AG04450 (cell line): ENCODE results near the gene ZNF48. TPM values are rescaled to one million over a fixed set of nuclear protein-coding genes. Genes with fewer than 3 reads are reported as not detected.

Experiments used
- CTCF ChIA-PET: fragments of 300-600, 350-600 bp; formaldehyde crosslinking; extraction: SDS; loops from one replicate; lab custom pipeline; 2022; ENCODE audit warnings: antibody characterized with exemption, inconsistent platforms; lab: Charles Lee
- POLR2A ChIA-PET: fragments of 350-600 bp; formaldehyde crosslinking; extraction: SDS; loops from one replicate; lab custom pipeline; 2021; ENCODE audit warnings: antibody characterized with exemption, inconsistent platforms; lab: Yijun Ruan, JAX
- DNase-seq: peaks from one replicate; pipeline ENCODE4 v3.0.0-alpha.2; 2011; ENCODE audit warnings: low read depth, low spot score
- H3K27ac ChIP-seq: one replicate; pipeline ENCODE4 v1.5.1; 2012; ENCODE audit warnings: low read depth, low read length, control low read depth
- H3K27me3 ChIP-seq: one replicate; pipeline ENCODE4 v1.6.0; 2012; ENCODE audit warnings: low read length; ENCODE audit not compliant: control insufficient read depth, insufficient read depth
- H3K4me3 ChIP-seq: 2 replicates; pipeline ENCODE4 v1.5.1; 2011; ENCODE audit warnings: mild to moderate bottlenecking, low read depth, low read length, control low read depth
- H3K9me3 ChIP-seq: 2 replicates; pipeline ENCODE4 v1.5.1; 2012; ENCODE audit warnings: low read length; ENCODE audit not compliant: control insufficient read depth, insufficient read depth
- polyA plus RNA-seq: library from polyadenylated mRNA; depleted of rRNA; stranded (reverse); fragments of >200 nt; gene quantifications from 2 replicates; pipeline ENCODE4 v1.2.3, GENCODE V29; 2011
- TF ChIP-seq, protein P1 (sequence below): IDR thresholded peaks from 2 replicates; pipeline ENCODE4 v1.5.1; 2011; ENCODE audit warnings: low read depth, low read length, control low read depth, inconsistent platforms

ZNF48 gene
- polyA plus RNA-seq, 1 experiment: 4.3 TPM

DNA sequence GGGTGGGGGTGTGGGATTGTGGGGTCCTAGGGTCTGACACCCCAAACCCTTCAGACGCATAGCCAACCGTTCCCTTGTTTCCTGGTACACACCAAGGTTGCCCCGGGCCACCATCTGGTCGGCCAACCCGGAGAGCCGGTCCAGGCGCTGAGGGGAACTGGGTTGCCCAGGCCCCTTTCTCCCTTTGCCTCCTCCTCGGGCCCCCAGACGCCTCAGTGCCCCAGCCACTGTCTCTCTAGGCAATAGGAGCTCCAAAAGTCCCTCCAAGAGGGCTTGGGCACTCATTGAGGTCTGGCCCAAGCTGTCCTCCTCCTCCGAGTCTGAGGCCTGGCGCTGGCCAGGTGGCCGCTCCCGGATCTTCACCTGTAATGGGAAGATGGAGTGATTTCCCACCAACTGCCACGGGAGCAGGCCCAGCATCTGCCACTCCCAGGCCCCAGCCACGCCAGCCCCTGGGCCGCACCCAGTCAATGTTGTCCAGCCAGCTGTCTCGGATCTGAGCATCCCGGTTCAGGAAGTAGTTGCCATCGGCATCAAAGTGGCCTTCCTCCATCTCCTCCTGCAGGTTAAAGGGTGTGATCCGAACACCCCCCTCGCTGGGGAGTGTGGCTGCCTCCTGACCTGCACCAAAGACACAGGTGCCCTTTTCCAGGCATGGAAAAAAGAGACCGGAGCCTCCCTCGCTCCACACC is 41.6 kb upstream of the ZNF48 start:
- CTCF ChIA-PET: no interaction called here
- no peaks in the 10 kb centered on the region; the same call in 1 of the 2 replicates for H3K9me3 ChIP-seq
- peak overlapping the region; percentile 11 for H3K27ac ChIP-seq
- POLR2A ChIA-PET: interaction anchor here (2.0 kb wide), 1 partner anchor 17 kb away, joined by 9 read pairs; the partner anchor contains the start of gene TBC1D10B
- TF ChIP-seq, protein P1, sequence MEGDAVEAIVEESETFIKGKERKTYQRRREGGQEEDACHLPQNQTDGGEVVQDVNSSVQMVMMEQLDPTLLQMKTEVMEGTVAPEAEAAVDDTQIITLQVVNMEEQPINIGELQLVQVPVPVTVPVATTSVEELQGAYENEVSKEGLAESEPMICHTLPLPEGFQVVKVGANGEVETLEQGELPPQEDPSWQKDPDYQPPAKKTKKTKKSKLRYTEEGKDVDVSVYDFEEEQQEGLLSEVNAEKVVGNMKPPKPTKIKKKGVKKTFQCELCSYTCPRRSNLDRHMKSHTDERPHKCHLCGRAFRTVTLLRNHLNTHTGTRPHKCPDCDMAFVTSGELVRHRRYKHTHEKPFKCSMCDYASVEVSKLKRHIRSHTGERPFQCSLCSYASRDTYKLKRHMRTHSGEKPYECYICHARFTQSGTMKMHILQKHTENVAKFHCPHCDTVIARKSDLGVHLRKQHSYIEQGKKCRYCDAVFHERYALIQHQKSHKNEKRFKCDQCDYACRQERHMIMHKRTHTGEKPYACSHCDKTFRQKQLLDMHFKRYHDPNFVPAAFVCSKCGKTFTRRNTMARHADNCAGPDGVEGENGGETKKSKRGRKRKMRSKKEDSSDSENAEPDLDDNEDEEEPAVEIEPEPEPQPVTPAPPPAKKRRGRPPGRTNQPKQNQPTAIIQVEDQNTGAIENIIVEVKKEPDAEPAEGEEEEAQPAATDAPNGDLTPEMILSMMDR: no peak
- H3K27me3 ChIP-seq: no peaks in the 10 kb centered on the region
- H3K4me3 ChIP-seq: peak overlapping the region; percentile 98
- DNase-seq: no peak

DNA sequence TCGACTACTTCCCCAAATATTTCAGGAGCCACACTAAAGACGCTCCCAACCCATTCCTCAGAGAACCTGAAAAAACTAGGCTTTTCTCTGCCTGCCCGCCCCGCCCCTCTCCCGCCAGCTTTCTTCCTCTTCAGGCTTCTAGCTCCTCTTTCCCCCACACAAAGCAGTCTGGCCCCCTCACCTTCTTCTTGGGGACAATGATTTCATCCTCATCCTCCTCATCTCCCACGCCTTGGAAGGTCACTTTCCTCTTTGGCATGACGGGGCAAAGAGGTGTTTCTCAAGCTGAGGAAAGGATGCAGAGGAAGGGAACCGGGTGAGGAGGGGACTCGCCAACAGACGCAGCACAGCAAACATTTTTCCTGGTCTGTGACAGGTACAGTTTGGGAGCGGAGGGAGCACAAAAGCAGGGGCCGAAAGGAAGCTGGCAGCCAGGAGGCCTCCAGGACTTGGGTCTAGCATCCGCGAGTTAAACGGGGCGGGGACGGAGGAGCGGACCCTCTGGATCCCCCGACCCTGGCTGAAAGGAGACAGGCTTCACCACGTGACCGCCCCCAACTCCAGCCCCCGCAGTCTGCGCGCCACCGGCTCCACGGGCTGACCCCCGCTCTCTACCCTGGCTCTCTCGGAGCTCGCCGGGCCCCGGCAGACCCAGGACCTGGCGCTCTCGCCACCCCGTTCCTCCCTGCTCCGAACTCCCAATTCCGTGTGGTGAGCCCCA is 40.6 kb upstream of the ZNF48 start:
- TF ChIP-seq, protein P1: no peak
- DNase-seq: no peak
- ChIA-PET CTCF (interaction anchor here (1.1 kb wide), 1 partner anchor 55 kb away, joined by 3 read pairs; no protein-coding TSS in a partner anchor), POLR2A (interaction anchor here (1.0 to 2.0 kb wide), 3 partner anchors 16 to 55 kb away, joined by 3 to 9 read pairs (median 5); partner anchors contain the start of genes TBC1D10B and ZNF771)
- Histone ChIP-seq H3K9me3 (no peaks in the 10 kb centered on the region; the same call in 1 of the 2 replicates), H3K27ac (peak overlapping the region; percentile 84), H3K27me3 (no peaks in the 10 kb centered on the region), H3K4me3 (peak overlapping the region; percentile 98)

DNA sequence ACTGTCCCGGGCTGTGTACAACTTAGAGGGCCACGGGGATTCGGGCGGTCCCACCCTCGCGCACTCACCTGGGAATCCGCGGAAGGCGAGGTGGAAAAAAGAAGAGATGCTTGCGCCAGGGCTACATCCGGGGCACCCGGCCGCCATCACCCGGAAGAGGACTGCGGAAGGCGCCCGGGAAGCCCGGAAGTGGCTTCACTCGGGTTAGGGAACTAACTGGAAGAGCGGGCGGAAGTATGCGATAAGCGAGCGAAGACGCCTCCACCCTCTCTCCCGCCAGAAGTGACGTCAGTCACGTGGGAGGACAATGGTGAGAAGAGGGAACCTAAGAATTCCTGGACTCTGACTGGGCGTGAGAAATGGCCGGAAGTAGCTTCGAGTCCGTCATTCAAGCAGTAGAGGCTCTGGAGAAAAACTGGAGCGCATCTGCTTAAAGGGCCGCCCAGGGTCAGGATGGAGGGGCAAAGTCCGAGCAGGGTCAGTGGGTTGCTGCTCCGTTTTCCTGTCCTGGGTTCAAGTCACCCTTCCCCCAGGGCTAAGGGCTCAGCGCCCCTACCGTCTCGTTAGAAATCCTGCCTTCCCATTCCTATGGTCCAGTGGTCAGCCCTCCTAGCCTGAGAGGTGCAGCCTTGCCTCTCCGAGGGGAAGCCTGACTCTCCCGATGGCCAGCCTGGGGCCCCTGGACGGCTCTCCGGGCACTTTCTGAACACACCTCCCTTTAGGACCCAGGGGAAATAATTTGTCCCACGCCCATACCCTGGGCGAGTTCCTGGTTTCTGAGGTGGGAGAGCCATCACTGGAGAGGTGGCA is 39.9 kb upstream of the ZNF48 start, which contains the start of gene CD2BP2:
Gene CD2BP2, minus strand, starts transcription at position 165 of the 810 bp plus-strand sequence. CDS start 627 bp downstream, outside the sequence.
- peak within 1 kb of the TSS; percentile 98 for H3K4me3 ChIP-seq
- ChIA-PET CTCF (interaction anchor here (1.1 kb wide), 1 partner anchor 54 kb away, joined by 3 read pairs; no protein-coding TSS in a partner anchor), POLR2A (interaction anchor here (0.7 to 2.0 kb wide), 4 partner anchors 15 to 304 kb away, joined by 3 to 9 read pairs (median 4); partner anchors contain the start of genes TBC1D10B and ZNF771)
- H3K27ac ChIP-seq: peak within 1 kb of the TSS; percentile 100
- H3K9me3 ChIP-seq: no peaks in the 10 kb centered on the region; the same call in 1 of the 2 replicates
- TF ChIP-seq, protein P1: 0 out of 2 replicates have a peak, but pooled peaks have one; percentile 19
- H3K27me3 ChIP-seq: no peaks in the 10 kb centered on the region
- DNase-seq: peak; percentile 99

DNA sequence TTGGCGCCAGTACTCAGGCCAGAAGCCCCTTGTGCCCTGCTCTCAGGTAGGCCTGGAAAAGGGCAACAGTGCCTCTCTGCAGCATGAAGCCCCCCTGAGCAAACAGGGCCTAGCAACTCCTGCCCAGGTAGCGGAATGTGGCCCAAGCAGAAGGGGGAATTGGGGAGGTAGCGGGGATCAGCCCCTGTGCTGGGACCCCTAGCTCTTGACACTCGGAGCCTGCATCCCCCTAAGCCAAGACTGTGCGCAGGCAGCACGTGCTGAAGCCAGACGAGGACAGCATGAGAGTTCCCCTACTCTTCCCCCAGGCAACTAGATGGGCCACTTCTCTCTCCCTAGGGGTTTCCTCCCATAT is 39.3 kb upstream of the ZNF48 start:
- Histone ChIP-seq H3K27ac (peak overlapping the region; percentile 100), H3K27me3 (no peaks in the 10 kb centered on the region), H3K9me3 (no peaks in the 10 kb centered on the region; the same call in 1 of the 2 replicates), H3K4me3 (peak overlapping the region; percentile 70)
- POLR2A ChIA-PET: interaction anchor here (0.7 to 2.0 kb wide), 4 partner anchors 15 to 303 kb away, joined by 3 to 9 read pairs (median 4); partner anchors contain the start of genes TBC1D10B and ZNF771
- CTCF ChIA-PET: no interaction called here
- DNase-seq: no peak
- TF ChIP-seq, protein P1: no peak
